Keratinocyte (primary cell): ENCODE measurements around the gene PPM1M. TPM values are rescaled to one million over a fixed set of nuclear protein-coding genes. Genes with fewer than 3 reads are reported as not detected.

Experiments used
- DNase-seq: peaks from one replicate; pipeline ENCODE4 v3.0.0-alpha.2; 2011; ENCODE audit warnings: low read depth, missing footprints, low spot score
- FAIRE-seq: peaks from 2 replicates; lab custom pipeline; 2011; peaks lifted over from hg19 to GRCh38; lab: Jason Lieb, UNC
- H2AFZ ChIP-seq: 2 replicates; pipeline ENCODE4 v1.6.0; 2012; ENCODE audit warnings: low read length, control low read depth, inconsistent platforms; ENCODE audit not compliant: control insufficient read depth
- H3K27ac ChIP-seq: 2 replicates; pipeline ENCODE4 v1.5.1; 2011; ENCODE audit warnings: low read length; ENCODE audit not compliant: control insufficient read depth, insufficient read depth
- H3K27me3 ChIP-seq: 3 replicates; pipeline ENCODE4 v1.6.0; 2011; ENCODE audit warnings: low read length; ENCODE audit not compliant: control insufficient read depth, insufficient read depth; ENCODE audit errors: extremely low read depth
- H3K36me3 ChIP-seq, 2 experiments: 2 replicates in 1 of 2; 3 replicates in 1 of 2; pipeline ENCODE4 v1.5.1; 2011; ENCODE audit warnings: low read length in 2 of 2, mild to moderate bottlenecking in 1 of 2; ENCODE audit not compliant: control insufficient read depth in 2 of 2, insufficient read depth in 2 of 2; ENCODE audit errors: extremely low read depth in 1 of 2
- H3K4me1 ChIP-seq: 3 replicates; pipeline ENCODE4 v1.5.1; 2011; ENCODE audit warnings: low read length; ENCODE audit not compliant: control insufficient read depth, insufficient read depth; ENCODE audit errors: extremely low read depth
- H3K4me2 ChIP-seq: 3 replicates; pipeline ENCODE4 v1.6.0; 2011; ENCODE audit warnings: low read depth, low read length; ENCODE audit not compliant: control insufficient read depth, insufficient read depth; ENCODE audit errors: extremely low read depth
- H3K4me3 ChIP-seq, 3 experiments: fragments of 200-600 bp in 1 of 3; sonication (generic) in 1 of 3; 2 replicates in 2 of 3; 3 replicates in 1 of 3; pipeline ENCODE4 v1.5.1; 2011 to 2016; ENCODE audit warnings: low read length in 3 of 3, mild to moderate bottlenecking in 3 of 3, control low read depth in 2 of 3, inconsistent platforms in 1 of 3, low read depth in 1 of 3, mixed read lengths in 1 of 3, mixed run types in 1 of 3, moderate library complexity in 1 of 3; ENCODE audit not compliant: control insufficient read depth in 2 of 3, insufficient read depth in 2 of 3; ENCODE audit errors: extremely low read depth in 1 of 3
- H3K79me2 ChIP-seq: 2 replicates; pipeline ENCODE4 v1.6.0; 2012; ENCODE audit warnings: low read length; ENCODE audit not compliant: control insufficient read depth, insufficient read depth
- H3K9ac ChIP-seq: 3 replicates; pipeline ENCODE4 v1.6.0; 2011; ENCODE audit warnings: low read length; ENCODE audit not compliant: control insufficient read depth, insufficient read depth; ENCODE audit errors: extremely low read depth
- H3K9me1 ChIP-seq: 3 replicates; pipeline ENCODE4 v1.6.0; 2011; ENCODE audit warnings: low read length; ENCODE audit not compliant: control insufficient read depth, insufficient read depth; ENCODE audit errors: extremely low read depth
- H3K9me3 ChIP-seq: 2 replicates; pipeline ENCODE4 v1.5.1; 2012; ENCODE audit warnings: low read depth, low read length; ENCODE audit not compliant: control insufficient read depth
- H4K20me1 ChIP-seq: 3 replicates; pipeline ENCODE4 v1.6.0; 2011; ENCODE audit warnings: low read length; ENCODE audit not compliant: control insufficient read depth, insufficient read depth; ENCODE audit errors: extremely low read depth
- CTCF ChIP-seq, 3 experiments: IDR thresholded peaks in 1 of 3; conservative IDR thresholded peaks in 1 of 3; optimal IDR thresholded peaks in 1 of 3; 2 replicates in 2 of 3; 3 replicates in 1 of 3; pipeline versions ENCODE3 to v1.5.1; 2011; ENCODE audit warnings: low read length in 3 of 3, mild to moderate bottlenecking in 3 of 3, moderate library complexity in 2 of 3, control low read depth in 1 of 3, inconsistent platforms in 1 of 3; ENCODE audit not compliant: insufficient read depth in 2 of 3; ENCODE audit errors: extremely low read depth in 1 of 3
- EZH2 ChIP-seq: IDR thresholded peaks from one replicate; pipeline ENCODE4 v1.6.1; 2012; ENCODE audit warnings: inconsistent platforms, mild to moderate bottlenecking, low read length, moderate library complexity
- dilution Hi-C: fragments of 300-500 bp; cut with MboI; formaldehyde crosslinking; loops from one replicate; pipeline ENCODE4 v1.7.0; 2020; ENCODE audit warnings: low sequenced_read_pairs; ENCODE audit not compliant: extremely low pct_ligation_motif_present
- polyA plus RNA-seq, 5 experiments: library from polyadenylated mRNA; depleted of rRNA in 3 of 5; stranded (reverse) in 3 of 5; stranded (forward) in 1 of 5; unstranded in 1 of 5; fragments of >200 nt; gene quantifications; 1 replicate in 1 of 5; 2 replicates in 3 of 5; 3 replicates in 1 of 5; pipeline versions ENCODE4 v1.2.1 to v1.2.3, GENCODE V29; 2011 to 2012; ENCODE audit warnings: missing spikeins in 2 of 5, low read depth in 1 of 5, low replicate concordance in 1 of 5

Gene PPM1M
- polyA plus RNA-seq, 1 donor (not counting 4 experiments of a cell fraction or from before 2014, with no cell fraction given) = 6.4 TPM

DNA sequence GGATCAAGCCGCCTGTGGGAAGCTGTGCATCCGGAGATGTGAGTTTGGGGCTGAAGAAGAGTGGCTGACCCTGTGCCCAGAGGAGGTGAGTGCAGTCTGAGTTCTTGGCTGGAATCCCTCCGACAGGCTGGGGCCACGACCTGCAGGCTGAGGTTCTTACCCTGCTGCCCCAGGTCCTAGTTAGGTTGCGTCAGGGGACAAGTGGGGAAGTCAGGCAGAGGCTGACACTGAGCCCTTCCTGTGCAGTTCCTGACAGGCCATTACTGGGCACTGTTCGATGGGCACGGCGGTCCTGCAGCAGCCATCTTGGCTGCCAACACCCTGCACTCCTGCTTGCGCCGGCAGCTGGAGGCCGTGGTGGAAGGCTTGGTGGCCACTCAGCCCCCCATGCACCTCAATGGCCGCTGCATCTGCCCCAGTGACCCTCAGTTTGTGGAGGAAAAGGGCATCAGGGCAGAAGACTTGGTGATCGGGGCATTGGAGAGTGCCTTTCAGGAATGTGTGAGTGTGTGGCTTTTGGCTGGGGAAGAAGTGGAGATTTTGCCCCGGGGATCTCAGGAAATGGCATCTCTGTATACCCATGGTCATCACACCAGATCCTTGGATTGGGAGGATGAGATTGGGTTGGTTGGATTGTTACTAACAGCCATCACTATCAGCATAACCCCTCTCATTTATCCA, 1.3 kb downstream of the PPM1M start:
- H3K4me3 ChIP-seq = no peak overlapping the region

GRCh38 chr3:52247409-52248164, 2.0 kb downstream of the PPM1M start:
- FAIRE-seq (no peak), DNase-seq (no peak)
- H2AFZ ChIP-seq = no peak overlapping the region
- H3K4me2 ChIP-seq = no peak overlapping the region
- TF ChIP-seq CTCF (optimal IDR thresholded peaks at IDR 0.05 in 1 of 3, IDR thresholded peaks at IDR 0.05 in 1 of 3, conservative IDR thresholded peaks at IDR 0.05 in 1 of 3; ENCODE audit: extremely low read depth in 1 of 3, insufficient read depth in 2 of 3, low read length in 3 of 3) = no peak
- no peak overlapping the region for H3K27ac ChIP-seq
- peaks cover 13 to 16% of the 10 kb centered on the region in 2 experiments for H3K36me3 ChIP-seq
- H3K9me1 ChIP-seq = no peaks in the 10 kb centered on the region
- H3K9me3 ChIP-seq = no peaks in the 10 kb centered on the region
- no peaks in the 10 kb centered on the region for H3K79me2 ChIP-seq
- H4K20me1 ChIP-seq = no peaks in the 10 kb centered on the region
- H3K27me3 ChIP-seq = no peaks in the 10 kb centered on the region
- dilution Hi-C loops = no loop called here
- H3K4me1 ChIP-seq = peaks cover 29% of the 10 kb centered on the region
- H3K4me3 ChIP-seq = no peak overlapping the region
- no peak overlapping the region for H3K9ac ChIP-seq

More for the DNA sequence above, 1.3 kb downstream of the PPM1M start:
- no peaks in the 10 kb centered on the region for H3K79me2 ChIP-seq
- H3K27ac ChIP-seq = no peak overlapping the region
- H3K36me3 ChIP-seq = peaks cover 11 to 16% of the 10 kb centered on the region in 2 experiments
- FAIRE-seq = no peak
- peaks cover 29% of the 10 kb centered on the region for H3K4me1 ChIP-seq
- H4K20me1 ChIP-seq = no peaks in the 10 kb centered on the region
- dilution Hi-C loops = no loop called here
- no peaks in the 10 kb centered on the region for H3K9me3 ChIP-seq
- H3K27me3 ChIP-seq = no peaks in the 10 kb centered on the region
- no peak for DNase-seq
- no peak overlapping the region for H3K9ac ChIP-seq
- TF ChIP-seq CTCF (optimal IDR thresholded peaks at IDR 0.05 in 1 of 3, IDR thresholded peaks at IDR 0.05 in 1 of 3, conservative IDR thresholded peaks at IDR 0.05 in 1 of 3; ENCODE audit: extremely low read depth in 1 of 3, insufficient read depth in 2 of 3, low read length in 3 of 3) = no peak
- TF ChIP-seq EZH2 = no peak
- H2AFZ ChIP-seq = no peak overlapping the region
- no peaks in the 10 kb centered on the region for H3K9me1 ChIP-seq
- peak overlapping the region; percentile 69 for H3K4me2 ChIP-seq
